Body of pancreas (tissue), 4 donors: ENCODE measurements around the gene ALG14.

ENCODE experiments used
- POLR2A ChIP-seq, 3 donors: fragments of 450-650 bp; IDR thresholded peaks; one replicate each; pipeline ENCODE4 v1.6.1; 2016; ENCODE audit warnings: antibody characterized with exemption in 3 of 3, mild to moderate bottlenecking in 2 of 3
- TF ChIP-seq, protein P1 (sequence below), 7 experiments: fragments of 450-650 bp in 4 of 7; fragments of 200-600 bp in 3 of 7; sonication (generic) in 3 of 7; IDR thresholded peaks; one replicate each; pipeline ENCODE4 v1.5.1; 2016 to 2019; ENCODE audit warnings: antibody characterized with exemption in 7 of 7

GRCh38 chr1:94980582-94981574, 91.9 kb downstream of the ALG14 start:
- TF ChIP-seq, protein P1, sequence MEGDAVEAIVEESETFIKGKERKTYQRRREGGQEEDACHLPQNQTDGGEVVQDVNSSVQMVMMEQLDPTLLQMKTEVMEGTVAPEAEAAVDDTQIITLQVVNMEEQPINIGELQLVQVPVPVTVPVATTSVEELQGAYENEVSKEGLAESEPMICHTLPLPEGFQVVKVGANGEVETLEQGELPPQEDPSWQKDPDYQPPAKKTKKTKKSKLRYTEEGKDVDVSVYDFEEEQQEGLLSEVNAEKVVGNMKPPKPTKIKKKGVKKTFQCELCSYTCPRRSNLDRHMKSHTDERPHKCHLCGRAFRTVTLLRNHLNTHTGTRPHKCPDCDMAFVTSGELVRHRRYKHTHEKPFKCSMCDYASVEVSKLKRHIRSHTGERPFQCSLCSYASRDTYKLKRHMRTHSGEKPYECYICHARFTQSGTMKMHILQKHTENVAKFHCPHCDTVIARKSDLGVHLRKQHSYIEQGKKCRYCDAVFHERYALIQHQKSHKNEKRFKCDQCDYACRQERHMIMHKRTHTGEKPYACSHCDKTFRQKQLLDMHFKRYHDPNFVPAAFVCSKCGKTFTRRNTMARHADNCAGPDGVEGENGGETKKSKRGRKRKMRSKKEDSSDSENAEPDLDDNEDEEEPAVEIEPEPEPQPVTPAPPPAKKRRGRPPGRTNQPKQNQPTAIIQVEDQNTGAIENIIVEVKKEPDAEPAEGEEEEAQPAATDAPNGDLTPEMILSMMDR (IDR thresholded peaks at IDR 0.05): no peak
- TF ChIP-seq POLR2A (IDR thresholded peaks at IDR 0.05): no peak
